PC-9 (cell line): ENCODE data around the gene MBNL1. TPM values are rescaled to one million over a fixed set of nuclear protein-coding genes. Genes with fewer than 3 reads are reported as not detected.

Source experiments
- BruUV-seq: library from RNA; stranded (reverse); fragments of 400-500 nt; replicated peaks from 2 replicates; lab custom pipeline; 2021; lab: Mats Ljungman, UMichigan
- CTCF ChIA-PET: fragments of 300-600 bp; sonication (Branson Sonifier 250); formaldehyde crosslinking; loops from one replicate; lab custom pipeline; 2022; ENCODE audit warnings: antibody characterized with exemption; lab: Charles Lee
- POLR2A ChIA-PET: fragments of 300-600 bp; sonication (Branson Sonifier 250); formaldehyde crosslinking; loops from one replicate; lab custom pipeline; 2022; ENCODE audit warnings: antibody characterized with exemption; ENCODE audit not compliant: unreplicated experiment; lab: Charles Lee
- DNase-seq, 2 experiments: peaks; one replicate each; pipeline versions ENCODE4 v3.0.0 to v3.0.0-alpha.2; 2015 to 2022; ENCODE audit warnings: mixed read lengths in 1 of 2
- H2AFZ ChIP-seq: fragments of 200-600 bp; sonication (generic); 2 replicates; pipeline ENCODE4 v1.8.1; 2017; ENCODE audit warnings: antibody characterized with exemption
- H3F3A ChIP-seq: fragments of 200-600 bp; sonication (generic); 2 replicates; pipeline ENCODE4 v1.8.1; 2017; ENCODE audit warnings: antibody characterized with exemption, mild to moderate bottlenecking, low read depth; ENCODE audit not compliant: insufficient read depth
- H3K27ac ChIP-seq: fragments of 200-600 bp; sonication (generic); 2 replicates; pipeline ENCODE4 v1.6.1; 2016; ENCODE audit warnings: mixed run types
- H3K27me3 ChIP-seq: fragments of 200-600 bp; sonication (generic); 2 replicates; pipeline ENCODE4 v1.6.1; 2016; ENCODE audit warnings: low read depth, mixed run types; ENCODE audit not compliant: insufficient read depth
- H3K36me3 ChIP-seq: fragments of 200-600 bp; sonication (generic); 2 replicates; pipeline ENCODE4 v1.6.1; 2016; ENCODE audit warnings: low read depth, mixed run types
- H3K4me1 ChIP-seq: fragments of 200-600 bp; sonication (generic); replicated peaks from 2 replicates; pipeline ENCODE4 v1.6.1; 2016; ENCODE audit warnings: mixed run types; ENCODE audit not compliant: insufficient read depth
- H3K4me2 ChIP-seq: fragments of 200-600 bp; sonication (generic); 2 replicates; pipeline ENCODE4 v1.6.1; 2017; ENCODE audit warnings: mixed run types
- H3K4me3 ChIP-seq: fragments of 200-600 bp; sonication (generic); 2 replicates; pipeline ENCODE4 v1.6.1; 2016; ENCODE audit warnings: mixed run types
- H3K79me2 ChIP-seq: fragments of 200-600 bp; sonication (generic); 2 replicates; pipeline ENCODE4 v1.6.1; 2017; ENCODE audit warnings: low read depth, mixed run types
- H3K9me2 ChIP-seq: fragments of 200-600 bp; sonication (generic); 2 replicates; pipeline ENCODE4 v1.8.1; 2017; ENCODE audit warnings: mild to moderate bottlenecking; ENCODE audit not compliant: insufficient read depth
- H3K9me3 ChIP-seq: fragments of 200-600 bp; sonication (generic); 2 replicates; pipeline ENCODE4 v1.8.1; 2016; ENCODE audit warnings: low read depth; ENCODE audit not compliant: insufficient read depth
- H4K20me1 ChIP-seq: fragments of 200-600 bp; sonication (generic); 2 replicates; pipeline ENCODE4 v1.8.1; 2017; ENCODE audit not compliant: insufficient read depth
- CTCF ChIP-seq: fragments of 200-600 bp; sonication (generic); conservative IDR thresholded peaks from 2 replicates; pipeline ENCODE4 v1.6.1; 2017; ENCODE audit warnings: mixed run types, antibody characterized with exemption, mild to moderate bottlenecking, moderate library complexity
- EZH2 ChIP-seq: fragments of 200-600 bp; sonication (generic); IDR thresholded peaks from 2 replicates; pipeline ENCODE4 v1.8.0; 2017; ENCODE audit warnings: antibody characterized with exemption, low read depth
- intact Hi-C: fragments of 100-400 bp; cut with micrococcal nuclease; formaldehyde crosslinking; loops from one replicate; pipeline ENCODE4 v1.10.0; 2022; ENCODE audit not compliant: unreplicated experiment
- total RNA-seq: library from RNA; stranded (reverse); gene quantifications from 2 replicates; pipeline ENCODE4 v1.2.3, GENCODE V29; 2021

MBNL1 gene
- total RNA-seq, 1 experiment from 2014 or later = 176 TPM

GRCh38 chr3:152353578-152353977, 84.8 kb downstream of the MBNL1 start:
- Histone ChIP-seq H3K27ac (no peak overlapping the region), H4K20me1 (no peaks in the 10 kb centered on the region), H3K79me2 (peaks cover 76% of the 10 kb centered on the region), H3K36me3 (no peaks in the 10 kb centered on the region), H3K4me1 (peaks cover 26% of the 10 kb centered on the region), H3K27me3 (no peaks in the 10 kb centered on the region), H2AFZ (no peak overlapping the region), H3K9me2 (0 out of 2 replicates have a peak, but pooled peaks cover 6% of the 10 kb centered on the region), H3K4me2 (no peak overlapping the region), H3K4me3 (no peak overlapping the region), H3F3A (peaks cover 5% of the 10 kb centered on the region; the same call in 1 of the 2 replicates), H3K9me3 (peaks cover 5% of the 10 kb centered on the region; the same call in 1 of the 2 replicates)
- BruUV-seq = no TSS peak
- ChIA-PET CTCF (no interaction called here), POLR2A (no interaction called here)
- DNase-seq = no peak
- TF ChIP-seq EZH2 = no peak
- TF ChIP-seq CTCF = no peak
- intact Hi-C loops = no loop called here

GRCh38 chr3:152355744-152356665, 87.3 kb downstream of the MBNL1 start:
- no TSS peak for BruUV-seq
- Histone ChIP-seq H2AFZ (no peak overlapping the region), H3K27me3 (no peaks in the 10 kb centered on the region), H3K4me2 (no peak overlapping the region), H3K4me1 (peaks cover 30% of the 10 kb centered on the region), H3K27ac (no peak overlapping the region), H3K36me3 (no peaks in the 10 kb centered on the region), H3F3A (peaks cover 20% of the 10 kb centered on the region), H3K4me3 (no peak overlapping the region), H3K79me2 (peaks cover 85% of the 10 kb centered on the region), H3K9me2 (peaks cover 10% of the 10 kb centered on the region; the same call in 1 of the 2 replicates), H3K9me3 (no peaks in the 10 kb centered on the region), H4K20me1 (no peaks in the 10 kb centered on the region)
- ChIA-PET CTCF (no interaction called here), POLR2A (no interaction called here)
- TF ChIP-seq EZH2 (no peak), CTCF (no peak)
- intact Hi-C loops = no loop called here
- DNase-seq = no peak

GRCh38 chr3:152356870-152357276, 88.1 kb downstream of the MBNL1 start:
- H3F3A ChIP-seq = peaks cover 20% of the 10 kb centered on the region
- no peak for TF ChIP-seq EZH2
- TF ChIP-seq CTCF = no peak
- no TSS peak for BruUV-seq
- H3K9me2 ChIP-seq = peaks cover 10% of the 10 kb centered on the region; the same call in 1 of the 2 replicates
- H4K20me1 ChIP-seq = no peaks in the 10 kb centered on the region
- H3K27ac ChIP-seq = no peak overlapping the region
- no peak overlapping the region for H2AFZ ChIP-seq
- peaks cover 30% of the 10 kb centered on the region for H3K4me1 ChIP-seq
- ChIA-PET POLR2A (no interaction called here), CTCF (no interaction called here)
- H3K27me3 ChIP-seq = no peaks in the 10 kb centered on the region
- DNase-seq = no peak
- H3K9me3 ChIP-seq = no peaks in the 10 kb centered on the region
- H3K4me3 ChIP-seq = no peak overlapping the region
- no peaks in the 10 kb centered on the region for H3K36me3 ChIP-seq
- intact Hi-C loops = no loop called here
- H3K79me2 ChIP-seq = peaks cover 90% of the 10 kb centered on the region
- no peak overlapping the region for H3K4me2 ChIP-seq
